GM19035 (cell line): ENCODE data around the gene RABEPK.
"Not testable (repeated sequence)": the region's sequence is repeated elsewhere in the genome, so short reads cannot be mapped to it uniquely, and the experiment has no call there.

Experiments
- ATAC-seq: cut with Tn5 transposase; IDR thresholded peaks from one replicate; pipeline ENCODE4 v1.9.1; 2021; ENCODE audit not compliant: unreplicated experiment

The RABEPK gene

DNA sequence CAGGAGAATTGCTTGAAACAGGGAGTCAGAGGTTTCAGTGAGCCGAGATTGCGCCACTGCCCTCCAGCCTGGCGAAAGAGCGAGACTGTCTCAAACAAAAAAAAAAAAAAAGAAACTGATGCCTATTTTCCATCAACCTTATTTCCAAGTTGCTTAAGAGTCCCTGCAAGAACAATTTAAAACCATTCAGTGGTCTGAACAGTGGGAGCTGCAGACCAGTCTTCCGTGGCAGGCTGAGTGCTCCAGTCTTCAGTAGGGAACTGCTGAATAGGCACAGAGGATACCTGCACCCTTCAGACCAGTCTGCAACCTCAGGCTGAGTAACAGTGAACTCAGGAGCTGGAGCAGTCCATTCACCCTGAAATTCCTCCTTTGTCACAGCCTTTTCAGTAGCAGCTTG lies 5.9 kb upstream of the RABEPK start:
- not testable (repeated sequence) for ATAC-seq

DNA sequence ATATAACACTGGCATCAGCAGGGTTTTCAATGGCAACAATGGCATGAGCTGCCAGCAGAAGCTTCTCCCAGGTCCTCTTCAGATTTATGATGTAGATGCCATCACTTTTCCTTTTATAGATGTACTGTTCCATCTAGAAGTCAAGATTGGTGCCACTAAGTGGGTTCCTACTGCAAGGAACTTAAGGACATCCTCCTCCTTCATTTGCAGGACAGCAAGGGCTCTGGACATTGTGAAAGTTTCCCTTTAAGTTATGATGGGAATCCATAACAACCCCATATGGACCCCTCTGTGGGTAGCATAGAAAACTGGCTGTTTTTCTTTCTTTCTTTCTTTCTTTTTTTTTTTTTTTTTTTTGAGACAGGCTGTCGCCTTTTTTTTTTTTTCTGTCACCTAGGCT lies 4.8 kb upstream of the RABEPK start:
- ATAC-seq = not testable (repeated sequence)

GRCh38 chr9:125202846-125203618 lies 2.7 kb downstream of the RABEPK start:
- no peak for ATAC-seq

DNA sequence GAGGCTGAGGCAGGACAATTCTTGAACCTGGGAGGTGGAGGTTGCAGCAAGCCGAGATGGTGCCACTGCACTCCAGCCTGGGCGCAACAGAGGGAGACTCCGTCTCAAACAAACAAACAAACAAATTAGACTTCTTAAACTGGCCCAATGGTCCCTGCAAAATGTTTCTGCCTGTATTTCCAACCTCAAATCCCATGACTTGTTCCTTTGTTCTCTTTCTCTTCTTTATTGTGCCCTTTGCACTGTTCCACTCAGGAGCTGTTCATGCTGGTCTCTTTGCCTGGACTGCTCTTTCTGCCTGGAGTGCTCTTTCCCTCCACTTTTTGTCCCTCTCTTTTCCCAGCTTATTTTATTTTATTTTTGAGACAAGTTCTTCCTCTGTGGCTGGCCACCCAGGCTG lies 4.1 kb downstream of the RABEPK start:
- no peak for ATAC-seq

GRCh38 chr9:125214186-125214585 lies 13.8 kb downstream of the RABEPK start:
- no peak for ATAC-seq

- ATAC-seq = no peak
Observed at GRCh38 chr9:125218621-125219020, 18.3 kb downstream of the RABEPK start.

GRCh38 chr9:125224858-125225257 lies 24.5 kb downstream of the RABEPK start:
- ATAC-seq = not testable (repeated sequence)

DNA sequence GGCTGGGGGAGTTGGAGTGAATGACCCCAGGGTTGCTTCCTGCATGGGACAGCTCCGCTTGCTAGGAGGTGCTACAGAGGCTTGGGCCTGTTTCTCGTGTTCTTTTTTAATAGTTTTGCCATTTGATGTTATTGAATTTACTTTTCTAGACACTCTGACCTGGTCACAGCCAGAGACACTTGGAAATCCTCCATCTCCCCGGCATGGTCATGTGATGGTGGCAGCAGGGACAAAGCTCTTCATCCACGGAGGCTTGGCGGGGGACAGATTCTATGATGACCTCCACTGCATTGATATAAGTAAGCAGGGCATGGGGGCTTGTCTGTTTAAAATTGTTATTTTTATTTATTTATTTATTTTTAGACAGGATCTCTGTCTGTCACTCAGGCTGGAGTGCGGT lies 27.4 kb downstream of the RABEPK start:
- no peak for ATAC-seq

DNA sequence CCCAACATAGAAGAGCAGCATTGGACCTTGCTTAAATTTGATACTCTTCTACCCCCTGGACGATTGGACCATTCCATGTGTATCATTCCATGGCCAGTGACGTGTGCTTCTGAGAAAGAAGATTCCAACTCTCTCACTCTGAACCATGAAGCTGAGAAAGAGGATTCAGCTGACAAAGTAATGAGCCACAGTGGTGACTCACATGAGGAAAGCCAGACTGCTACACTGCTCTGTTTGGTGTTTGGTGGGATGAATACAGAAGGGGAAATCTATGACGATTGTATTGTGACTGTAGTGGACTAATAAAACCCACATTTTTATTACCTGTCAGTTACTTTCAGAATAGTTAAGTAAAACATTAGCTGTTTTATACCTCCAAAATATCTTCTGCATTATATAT lies 33.3 kb downstream of the RABEPK start:
- no peak for ATAC-seq

DNA sequence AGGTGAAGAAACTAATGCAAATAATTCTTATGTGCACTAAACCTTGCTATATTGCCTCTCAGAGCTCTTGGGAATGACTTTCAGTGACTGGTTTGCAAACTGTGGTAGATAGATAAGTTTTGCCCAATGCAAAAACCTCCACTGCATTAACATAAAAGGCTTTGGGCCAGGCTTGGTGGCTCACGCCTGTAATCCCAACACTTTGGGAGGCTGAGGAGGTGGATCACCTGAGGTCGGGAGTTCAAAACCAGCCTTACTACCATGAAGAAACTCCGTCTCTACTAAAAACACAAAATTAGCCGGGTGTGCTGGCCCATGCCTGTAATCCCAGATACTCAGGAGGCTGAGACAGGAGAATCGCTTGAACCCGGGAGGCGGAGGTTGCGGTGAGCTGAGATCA lies 33.8 kb downstream of the RABEPK start:
- not testable (repeated sequence) for ATAC-seq

DNA sequence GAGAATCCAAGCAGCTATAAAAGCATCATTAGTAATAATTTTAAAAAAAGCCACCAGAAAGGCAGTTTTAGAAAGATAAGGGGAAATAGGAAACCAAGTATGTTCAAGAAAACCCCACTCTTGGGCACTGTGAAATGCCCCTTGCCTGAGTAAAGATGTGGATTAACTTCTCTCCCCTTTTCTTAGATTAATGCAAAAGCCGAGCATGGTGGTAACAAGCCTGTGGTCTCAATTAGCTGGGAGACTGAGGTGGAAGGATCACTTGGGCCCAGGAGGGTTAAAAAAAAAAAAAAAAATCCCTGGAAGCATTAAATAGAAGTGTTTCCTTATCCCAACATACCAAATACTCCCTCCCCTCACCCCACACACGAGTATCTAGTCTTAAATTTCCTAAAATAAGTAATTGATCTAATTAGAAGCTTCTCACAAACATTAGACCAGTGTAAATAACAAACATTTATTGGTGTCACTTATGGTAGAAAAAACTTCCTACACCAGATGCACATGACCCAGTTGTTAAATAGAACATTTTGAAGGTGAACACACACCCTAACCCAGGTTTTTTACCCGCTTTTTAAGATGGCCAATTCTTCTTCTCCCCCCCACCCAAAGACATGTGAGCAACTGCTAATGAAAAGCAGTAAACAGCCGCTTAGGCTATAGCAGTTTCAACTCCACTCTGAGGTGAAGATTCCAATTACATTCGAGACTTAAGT lies 35.6 kb downstream of the RABEPK start:
- no peak for ATAC-seq

DNA sequence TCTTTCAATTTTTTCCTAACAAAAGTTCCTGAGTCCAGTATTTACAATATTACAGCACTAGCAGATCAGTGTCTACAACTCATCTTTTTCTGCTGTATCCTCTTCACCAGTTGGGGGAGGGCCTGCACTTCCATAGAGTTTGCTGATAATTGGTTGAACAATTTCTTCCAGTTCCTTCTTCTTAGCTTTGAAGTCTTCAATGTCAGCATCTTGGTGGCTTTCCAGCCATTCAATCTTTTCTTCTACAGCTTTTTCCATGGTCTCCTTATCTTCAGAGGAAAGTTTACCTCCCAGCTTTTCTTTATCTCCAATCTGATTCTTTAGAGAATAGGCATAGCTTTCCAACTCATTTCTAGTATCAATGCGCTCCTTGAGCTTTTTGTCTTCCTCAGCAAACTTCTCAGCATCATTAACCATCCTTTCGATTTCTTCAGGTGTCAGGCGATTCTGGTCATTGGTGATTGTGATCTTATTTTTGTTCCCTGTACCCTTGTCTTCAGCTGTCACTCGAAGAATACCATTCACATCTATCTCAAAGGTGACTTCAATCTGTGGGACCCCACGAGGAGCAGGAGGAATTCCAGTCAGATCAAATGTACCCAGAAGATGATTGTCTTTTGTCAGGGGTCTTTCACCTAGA lies 36.3 kb downstream of the RABEPK start:
- not testable (repeated sequence) for ATAC-seq

GRCh38 chr9:125238127-125238914 lies 38.0 kb downstream of the RABEPK start:
- ATAC-seq = no peak

DNA sequence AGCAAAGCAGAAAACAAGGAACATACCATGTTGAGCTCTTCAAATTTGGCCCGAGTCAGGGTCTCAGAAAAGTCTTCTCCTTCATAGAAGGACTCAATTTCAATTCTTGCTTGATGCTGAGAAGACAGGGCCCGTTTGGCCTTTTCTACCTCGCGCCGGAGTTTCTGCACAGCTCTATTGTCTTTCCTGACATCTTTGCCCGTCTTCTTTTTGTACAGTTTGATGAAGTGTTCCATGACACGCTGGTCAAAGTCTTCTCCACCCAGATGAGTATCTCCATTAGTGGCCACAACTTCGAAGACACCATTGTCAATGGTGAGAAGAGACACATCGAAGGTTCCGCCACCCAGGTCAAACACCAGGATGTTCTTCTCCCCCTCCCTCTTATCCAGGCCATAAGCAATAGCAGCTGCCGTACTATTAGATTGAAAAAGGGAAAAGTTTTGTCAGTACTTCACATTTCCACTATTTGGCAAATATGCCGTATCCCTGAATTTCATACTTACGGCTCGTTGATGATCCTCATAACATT lies 38.6 kb downstream of the RABEPK start:
- no peak for ATAC-seq

DNA sequence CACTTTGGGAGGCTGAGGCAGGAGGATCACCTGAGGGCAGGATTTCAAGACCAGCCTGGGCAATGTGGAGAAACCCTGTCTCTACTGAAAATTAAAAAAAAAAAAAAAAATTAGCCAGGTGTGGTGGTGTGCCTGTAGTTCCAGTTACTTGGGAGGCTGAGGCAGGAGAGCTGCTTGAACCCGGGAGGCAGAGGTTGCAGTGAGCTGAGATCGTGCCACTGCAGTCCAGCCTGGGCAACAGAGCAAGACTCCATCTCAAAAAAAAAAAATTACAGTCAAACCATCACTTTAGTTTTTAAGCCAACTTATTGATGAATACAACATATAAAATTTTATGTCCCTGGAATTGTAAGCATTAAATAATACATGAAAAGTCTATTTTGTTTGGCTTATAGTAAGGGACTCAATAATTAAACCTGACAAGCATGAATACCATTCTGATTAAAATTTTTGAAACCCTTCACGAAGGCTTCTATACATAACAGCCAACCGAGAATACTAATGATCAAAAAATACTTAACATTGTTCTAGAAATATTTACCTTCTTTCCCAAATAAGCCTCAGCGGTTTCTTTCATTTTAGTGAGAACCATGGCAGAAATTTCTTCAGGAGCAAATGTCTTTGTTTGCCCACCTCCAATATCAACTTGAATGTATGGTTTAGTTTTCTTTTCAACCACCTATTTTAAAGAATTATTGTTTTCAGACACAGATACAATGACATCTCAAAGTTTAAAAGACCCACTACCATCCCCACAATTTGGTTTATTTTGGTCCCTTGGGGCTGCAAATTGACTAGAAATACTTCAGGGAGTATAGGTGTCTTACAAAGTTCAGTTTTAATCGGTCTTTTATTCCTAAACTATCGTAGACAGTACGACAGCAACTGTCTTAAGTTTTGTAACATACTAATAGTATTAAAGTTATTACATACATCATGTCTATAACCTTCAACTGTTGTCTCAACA lies 39.6 kb downstream of the RABEPK start:
- ATAC-seq = no peak

DNA sequence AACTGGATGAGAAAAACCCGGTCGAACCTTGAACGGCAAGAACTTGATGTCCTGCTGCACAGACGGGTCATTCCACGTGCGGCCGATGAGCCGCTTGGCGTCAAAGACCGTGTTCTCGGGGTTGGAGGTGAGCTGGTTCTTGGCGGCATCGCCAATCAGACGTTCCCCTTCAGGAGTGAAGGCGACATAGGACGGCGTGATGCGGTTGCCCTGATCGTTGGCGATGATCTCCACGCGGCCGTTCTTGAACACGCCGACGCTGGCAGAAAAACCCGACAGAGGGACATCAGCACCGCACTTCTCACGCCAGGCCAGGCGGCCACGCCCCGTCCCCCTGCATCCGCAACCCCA lies 40.3 kb downstream of the RABEPK start:
- peak; percentile 10 for ATAC-seq

- ATAC-seq = peak; percentile 89
Observed at GRCh38 chr9:125241000-125241862, 40.9 kb downstream of the RABEPK start, which contains the start of gene HSPA5. Gene HSPA5, minus strand, starts transcription at chr9:125241343. Its CDS starts 217 bp downstream, at chr9:125241126.

DNA sequence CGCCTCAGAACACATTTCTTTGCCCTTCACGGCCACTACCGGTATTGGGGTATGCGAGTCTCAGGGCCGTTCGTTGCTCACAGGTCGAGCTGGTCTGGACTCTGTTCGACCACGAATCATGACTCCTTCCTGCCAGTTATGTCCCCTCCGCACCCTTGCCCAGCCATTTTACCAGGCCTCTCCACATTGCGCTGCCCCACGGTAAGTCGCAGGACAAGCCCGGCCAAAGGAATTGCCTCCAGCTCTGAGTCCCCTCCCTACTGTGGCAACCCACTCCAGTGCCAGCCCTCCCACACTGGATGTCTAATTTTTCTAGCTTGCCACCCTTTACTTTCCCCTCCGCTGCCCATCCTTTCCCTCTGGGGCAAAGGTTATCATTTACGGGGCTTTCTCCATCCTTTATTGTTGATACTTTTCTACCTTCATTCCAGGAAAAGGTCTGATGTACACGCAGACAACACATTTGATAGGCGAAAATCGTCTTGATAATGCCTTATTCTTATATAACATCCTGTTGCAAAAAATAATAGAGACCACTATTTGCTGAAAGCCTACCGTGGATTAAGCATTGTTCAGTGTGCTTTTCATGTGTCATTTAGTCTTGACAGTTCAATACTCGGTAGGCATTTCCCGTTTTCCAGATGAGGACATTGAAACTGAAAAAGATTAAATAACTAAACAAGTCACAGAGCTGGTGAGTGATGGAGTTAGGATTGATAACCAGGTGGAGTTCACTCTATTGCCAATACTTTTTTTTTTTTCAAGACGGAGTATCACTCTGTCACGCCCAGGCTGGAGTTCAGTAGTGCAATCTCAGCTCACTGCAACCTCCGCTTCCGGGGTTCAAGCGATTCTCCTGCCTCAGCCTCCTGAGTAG lies 41.8 kb downstream of the RABEPK start:
- ATAC-seq = peak; percentile 9
